MM.1S (cell line): ENCODE measurements around the gene CBR3.

Experiments
- EZH2 ChIP-seq: fragments of 300-600 bp; sonication (generic); optimal IDR thresholded peaks from 2 replicates; pipeline ENCODE3; 2017; ENCODE audit warnings: low read depth, mild to moderate bottlenecking, antibody characterized with exemption, low read length, mixed read lengths
- EZH2phosphoT487 ChIP-seq: fragments of 300-600 bp; sonication (generic); IDR thresholded peaks from 2 replicates; pipeline ENCODE4 v1.6.1; 2018; ENCODE audit warnings: antibody characterized with exemption, low read length

- TF ChIP-seq EZH2 (no peak), EZH2phosphoT487 (no peak)
Observed at GRCh38 chr21:36162631-36163030, 27.8 kb downstream of the CBR3 start.
